HG03460 (cell line): ENCODE results near the gene UST.
"Not testable (repeated sequence)": the region's sequence is repeated elsewhere in the genome, so short reads cannot be mapped to it uniquely, and the experiment has no call there.

ENCODE experiments used
- ATAC-seq: cut with Tn5 transposase; IDR thresholded peaks from one replicate; pipeline ENCODE4 v1.9.1; 2021; ENCODE audit not compliant: unreplicated experiment

UST gene

DNA sequence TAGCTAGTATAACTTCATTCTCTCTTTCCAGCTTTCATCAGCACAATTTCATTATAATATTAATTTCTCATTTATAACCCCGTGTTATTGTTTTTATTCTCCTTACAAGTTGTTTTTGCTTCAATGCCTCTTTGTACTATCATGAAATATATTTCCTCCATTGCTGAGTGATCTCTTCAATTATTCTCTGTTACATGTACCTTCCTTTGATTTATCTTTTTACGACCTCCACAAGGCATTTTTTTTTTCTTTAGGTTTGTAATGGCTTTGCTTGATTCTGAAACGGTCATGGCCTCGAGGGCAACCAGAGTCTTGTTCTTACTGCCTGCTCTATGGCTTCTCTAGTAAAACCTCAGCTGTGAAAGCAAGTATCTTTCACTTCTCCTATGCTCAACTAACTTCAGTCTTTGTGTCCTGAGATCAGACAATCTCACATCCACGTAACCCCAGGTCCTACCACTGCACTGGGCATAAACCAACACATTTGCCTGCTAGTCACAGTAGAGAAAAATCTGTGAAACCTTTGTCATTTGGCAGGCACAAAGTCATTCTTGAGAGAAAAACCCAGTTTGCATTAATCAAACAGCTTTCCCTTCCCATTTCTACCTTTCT is 119.9 kb downstream of the UST start:
- peak; percentile 96 for ATAC-seq

DNA sequence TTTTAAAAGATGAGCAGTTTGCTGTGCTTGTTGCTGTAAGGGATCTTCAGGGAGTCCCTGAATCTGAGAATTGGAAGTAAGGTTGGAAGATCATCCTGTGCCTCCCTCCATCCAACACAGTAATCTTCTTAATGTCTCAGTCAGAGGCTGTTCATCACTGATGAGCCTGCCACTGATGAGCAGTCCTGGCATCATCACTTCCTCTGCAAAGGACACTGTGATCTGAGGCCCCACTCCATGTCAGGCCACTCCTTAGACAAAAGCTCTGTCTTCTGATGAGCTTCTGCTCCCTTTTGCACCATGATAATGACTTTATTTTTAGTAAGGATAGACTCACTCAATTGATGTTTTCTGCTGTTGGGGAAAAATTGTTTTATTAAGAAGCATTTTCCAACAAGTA is 121.0 kb downstream of the UST start:
- no peak for ATAC-seq

DNA sequence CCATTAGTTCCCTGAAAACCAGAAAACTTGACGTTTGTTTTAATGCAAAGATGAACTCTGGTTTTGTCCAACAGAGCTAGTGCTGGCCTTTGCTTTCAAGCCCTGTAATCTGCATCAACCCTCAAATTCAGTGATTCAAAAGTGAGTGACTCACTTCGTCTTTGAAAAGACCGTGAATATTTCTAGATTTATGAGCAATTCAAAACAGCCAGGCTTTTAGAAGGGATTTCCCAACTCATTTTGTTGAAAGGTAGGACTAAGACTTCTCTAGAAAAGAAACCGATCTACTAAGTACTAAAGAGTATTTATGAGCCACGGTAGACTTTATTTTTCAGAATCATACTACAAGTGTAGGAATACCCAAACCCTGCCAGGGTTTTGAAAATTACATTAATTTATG is 121.5 kb downstream of the UST start:
- ATAC-seq, result no peak

GRCh38 chr6:148868901-148869300 is 122.1 kb downstream of the UST start:
- no peak for ATAC-seq

DNA sequence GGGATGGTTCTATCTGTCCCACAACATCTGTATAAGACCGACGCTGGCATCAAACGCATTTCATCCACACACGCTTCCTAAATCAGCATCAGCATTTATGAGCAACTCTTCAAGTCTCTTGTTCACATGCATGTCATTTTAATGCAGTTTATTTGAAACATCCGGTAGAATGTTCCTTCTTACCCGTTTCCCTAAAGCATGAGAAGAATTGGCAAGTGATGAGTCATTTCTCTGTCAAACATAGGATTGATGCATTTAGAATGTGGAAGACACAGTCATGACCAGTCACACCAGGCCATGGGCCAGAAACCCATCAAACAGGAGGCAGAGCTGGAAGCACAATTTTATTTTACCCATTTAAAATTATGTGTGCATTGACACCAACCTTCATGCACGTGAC is 122.8 kb downstream of the UST start:
- ATAC-seq, result no peak

- no peak for ATAC-seq
These were observed 126.3 kb downstream of the UST start for GRCh38 chr6:148873154-148873553.

DNA sequence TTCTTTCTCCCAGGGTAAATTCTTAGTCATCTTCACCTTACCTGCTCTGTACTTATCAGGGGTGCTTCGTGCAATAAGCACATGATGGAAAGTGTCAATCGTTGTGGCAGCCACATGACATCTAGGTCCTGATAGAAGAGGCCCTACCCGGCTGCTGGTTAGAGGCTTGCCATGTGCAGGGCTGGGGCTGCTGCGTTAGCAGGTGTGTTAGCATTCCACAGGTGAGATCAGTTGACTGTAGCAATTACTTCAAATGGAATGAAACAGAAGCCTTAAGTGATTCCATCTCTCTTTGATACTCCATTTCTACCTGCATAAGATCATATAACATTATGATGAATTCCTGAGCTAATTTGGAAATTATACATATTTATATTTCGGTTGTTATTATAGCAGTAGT is 127.0 kb downstream of the UST start:
- ATAC-seq, result no peak

DNA sequence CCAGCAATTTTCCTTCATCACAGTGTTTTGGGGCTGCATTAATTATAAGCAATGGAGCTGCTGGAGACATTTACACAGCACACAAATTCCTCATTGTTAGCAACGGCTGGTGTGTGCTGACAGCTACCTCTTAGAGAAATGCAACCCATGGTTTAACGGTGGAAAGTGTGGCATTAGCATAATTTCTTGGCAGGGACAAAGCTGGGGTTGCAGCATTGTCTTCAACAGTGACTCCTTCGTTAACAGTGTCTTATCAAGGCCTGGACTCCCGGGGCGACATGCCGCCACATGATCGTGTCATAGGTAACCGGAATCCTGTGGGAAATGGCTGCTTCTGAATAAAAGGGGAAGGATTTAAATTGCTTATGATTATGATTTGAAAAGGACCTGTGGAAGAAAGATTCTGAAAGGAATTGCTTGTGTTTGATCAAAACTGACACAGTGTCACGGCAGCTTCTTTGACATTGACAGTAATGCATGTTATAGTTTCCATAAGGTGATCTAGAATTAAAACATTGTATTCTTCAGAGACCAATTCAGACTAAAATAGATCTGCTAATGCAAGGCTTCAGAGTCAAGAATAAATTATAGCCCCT is 128.0 kb downstream of the UST start:
- ATAC-seq, result no peak

- ATAC-seq, result no peak
These were observed 131.9 kb downstream of the UST start for GRCh38 chr6:148878683-148879082.

DNA sequence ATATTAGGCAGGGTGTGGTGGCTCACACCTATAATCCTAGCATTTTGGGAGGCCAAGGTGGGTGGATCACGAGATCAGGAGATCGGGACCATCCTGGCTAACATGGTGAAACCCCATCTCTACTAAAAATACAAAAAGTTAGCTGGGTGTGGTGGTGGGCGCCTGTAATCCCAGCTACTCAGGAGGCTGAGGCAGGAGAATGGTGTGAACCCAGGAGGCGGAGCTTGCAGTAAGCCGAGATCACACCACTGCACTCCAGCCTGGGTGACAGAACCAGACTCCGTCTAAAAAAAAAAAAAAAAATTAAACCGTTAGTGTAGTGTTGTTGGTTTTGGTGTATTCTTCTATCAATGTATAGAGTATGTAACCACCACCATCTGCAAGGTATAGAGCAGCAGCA is 133.9 kb downstream of the UST start:
- ATAC-seq, result not testable (repeated sequence)

DNA sequence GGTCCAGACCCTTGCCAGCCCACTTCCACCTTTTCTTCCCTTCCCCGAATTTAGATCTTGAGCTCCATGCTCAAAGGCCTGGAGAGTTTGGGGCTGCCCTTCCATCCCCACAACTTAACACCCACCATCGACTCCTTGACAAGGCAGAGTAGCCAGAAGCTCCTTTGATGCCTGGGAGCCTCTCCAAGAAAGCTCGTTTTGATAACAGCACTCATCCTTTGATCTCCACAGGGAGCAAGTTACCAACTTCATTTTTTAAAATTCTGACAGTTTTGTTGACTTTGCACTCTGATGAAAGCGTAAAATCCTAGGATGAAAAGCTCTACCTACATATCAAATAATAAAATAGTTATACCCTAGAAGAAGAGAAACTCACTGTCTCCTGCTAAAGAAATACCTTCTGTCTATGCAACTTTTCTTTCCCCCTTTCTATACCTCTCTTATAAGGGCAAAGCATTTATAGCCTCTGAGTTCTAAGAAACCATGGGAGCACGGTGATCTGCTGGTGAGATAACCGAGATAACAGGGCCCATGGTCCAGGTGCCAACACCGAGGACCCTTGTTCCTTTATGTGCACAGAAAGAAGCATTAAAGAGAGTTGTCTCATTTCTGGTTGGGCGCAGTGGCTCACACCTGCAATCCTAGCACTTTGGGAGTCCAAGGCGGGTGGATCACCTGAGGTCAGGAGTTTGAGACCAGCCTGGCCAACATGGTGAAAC is 134.9 kb downstream of the UST start:
- no peak for ATAC-seq

GRCh38 chr6:148883270-148883669 is 136.4 kb downstream of the UST start:
- ATAC-seq, result no peak

- ATAC-seq, result no peak
These were observed 137.6 kb downstream of the UST start for GRCh38 chr6:148884461-148884860.

- no peak for ATAC-seq
These were observed 138.5 kb downstream of the UST start for GRCh38 chr6:148885136-148885865.

- no peak for ATAC-seq
These were observed 139.4 kb downstream of the UST start for GRCh38 chr6:148885925-148886845.

GRCh38 chr6:148887181-148887580 is 140.4 kb downstream of the UST start:
- ATAC-seq, result no peak

- ATAC-seq, result no peak
These were observed 142.0 kb downstream of the UST start for GRCh38 chr6:148888856-148889255.

- ATAC-seq, result no peak
These were observed 143.3 kb downstream of the UST start for GRCh38 chr6:148890096-148890495.

GRCh38 chr6:148890652-148891404 is 144.0 kb downstream of the UST start:
- ATAC-seq, result no peak

DNA sequence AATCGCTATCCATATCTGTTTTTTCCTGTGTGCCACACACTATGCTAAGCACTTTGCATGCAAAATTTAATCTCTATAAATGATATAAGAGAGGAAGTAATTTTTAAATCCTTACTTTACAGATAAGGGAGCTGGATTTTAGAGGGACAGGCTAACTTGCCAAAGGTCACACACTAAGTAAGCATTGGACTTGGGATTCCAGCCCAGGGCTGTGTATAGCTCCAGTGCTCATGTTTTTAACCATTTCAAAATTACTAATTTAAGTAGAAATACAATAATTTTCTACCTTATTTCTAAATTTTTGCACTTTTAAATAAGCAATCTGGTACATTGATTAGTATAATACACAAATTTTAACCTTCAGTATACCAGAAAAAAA is 144.6 kb downstream of the UST start:
- no peak for ATAC-seq
